Aorta (tissue), 5 donors: ENCODE results near the gene DBP. TPM values are rescaled to one million over a fixed set of nuclear protein-coding genes. Genes with fewer than 3 reads are reported as not detected.
A peak's percentile ranks its signal among the peaks of the same experiment; 100 is the strongest.
"Not testable (repeated sequence)": the region's sequence is repeated elsewhere in the genome, so short reads cannot be mapped to it uniquely, and the experiment has no call there.

Experiments used
- ATAC-seq: fragments of 200-7000 bp; cut with Tn5 transposase; one replicate; pipeline ENCODE4 v1.9.1; 2022; ENCODE audit warnings: moderate library complexity; ENCODE audit not compliant: low FRiP score
- DNase-seq, 2 donors: peaks; one replicate each; pipeline ENCODE4 v3.0.0-alpha.2; 2020
- H3K27ac ChIP-seq, 2 donors: one replicate each; pipeline ENCODE4 v1.5.1; 2013; ENCODE audit warnings: low read length in 2 of 2, mild to moderate bottlenecking in 2 of 2, moderate library complexity in 2 of 2, control low read depth in 1 of 2, inconsistent platforms in 1 of 2, low read depth in 1 of 2
- H3K27me3 ChIP-seq, 2 donors: one replicate each; pipeline ENCODE4 v1.6.1; 2013; ENCODE audit warnings: control low read depth in 1 of 2, low read length in 1 of 2, mild to moderate bottlenecking in 1 of 2, moderate library complexity in 1 of 2; ENCODE audit not compliant: insufficient read depth in 2 of 2, control insufficient read depth in 1 of 2
- H3K36me3 ChIP-seq, 2 donors: one replicate each; pipeline ENCODE4 v1.6.1; 2013; ENCODE audit warnings: control low read depth in 1 of 2, low read length in 1 of 2, mild to moderate bottlenecking in 1 of 2; ENCODE audit not compliant: insufficient read depth in 2 of 2, control insufficient read depth in 1 of 2
- H3K4me1 ChIP-seq, 2 donors: one replicate each; pipeline ENCODE4 v1.6.1; 2013; ENCODE audit warnings: low read length in 2 of 2, control low read depth in 1 of 2, mild to moderate bottlenecking in 1 of 2, moderate library complexity in 1 of 2; ENCODE audit not compliant: insufficient read depth in 2 of 2, control insufficient read depth in 1 of 2
- H3K4me3 ChIP-seq, 2 donors: one replicate each; pipeline ENCODE4 v1.5.1; 2013; ENCODE audit warnings: low read length in 2 of 2, control low read depth in 1 of 2, mild to moderate bottlenecking in 1 of 2
- H3K9me3 ChIP-seq: one replicate; pipeline ENCODE4 v1.6.1; 2013; ENCODE audit warnings: mild to moderate bottlenecking, low read length; ENCODE audit not compliant: control insufficient read depth
- WGBS, 2 donors: extraction: QIAGEN DNeasy Blood & Tissue Kit; methylation state at CpG; one replicate each; pipeline ENCODE4 v1.1.7; 2013; 5-methylcytosine and 5-hydroxymethylcytosine counted together
- intact Hi-C, 2 donors: fragments of 100-400 bp; cut with DNase I; formaldehyde crosslinking; loops; one replicate each; pipeline versions ENCODE4 v1.14.2 to v1.15.0; 2022
- polyA plus RNA-seq, 2 donors: library from polyadenylated mRNA; stranded (reverse); fragments of 200-250 nt; gene quantifications; one replicate each; pipeline ENCODE4 v1.2.3, GENCODE V29; 2013
- total RNA-seq, 2 donors: library from RNA; stranded (reverse); fragmentation: NEBNext Ultra II Directional; extraction: Animal tissue kit (Norgen Biotek cat#: 25700); gene quantifications; one replicate each; pipeline ENCODE4 v1.2.1, GENCODE V29; 2021
- donor health status: healthy with polysubstance abuse.
- donor health status: Bipolar disorder and iron deficiency.
- donor health status: DM: no; HTN: no; CAD: no.
- donor health status: DM: no; HTN: no; CAD: no.
- donor health status: DM: yes; HTN: yes; CAD: no.

DBP gene
- total and polyA plus RNA-seq, 4 donors: 1.5 to 10.7 (median 6.1) TPM

GRCh38 chr19:48633148-48634035, 3.8 kb downstream of the DBP start:
- no peak for ATAC-seq
- DNase-seq: no peak
- Histone ChIP-seq H3K27ac (peak overlapping the region in 1 of 2 donors; percentile 20), H3K27me3 (no peaks in the 10 kb centered on the region), H3K4me3 (no peak overlapping the region), H3K9me3 (no peaks in the 10 kb centered on the region), H3K4me1 (no peaks in the 10 kb centered on the region), H3K36me3 (no peaks in the 10 kb centered on the region)
- WGBS, 2 donors: 70 to 71% methylated on average over 22 of the region's 22 CpGs
- intact Hi-C loops: loop anchor here in 1 of 2 donors (10.0 kb wide), 1 partner anchor 1359 kb away; the partner anchor contains the start of gene INAFM1

GRCh38 chr19:48632692-48633147, 4.5 kb downstream of the DBP start:
- Histone ChIP-seq H3K27me3 (no peaks in the 10 kb centered on the region), H3K27ac (no peak overlapping the region), H3K4me1 (no peaks in the 10 kb centered on the region), H3K36me3 (no peaks in the 10 kb centered on the region), H3K4me3 (no peak overlapping the region), H3K9me3 (no peaks in the 10 kb centered on the region)
- intact Hi-C loops: loop anchor here in 1 of 2 donors (10.0 kb wide), 1 partner anchor 1358 kb away; the partner anchor contains the start of gene INAFM1
- DNase-seq (no peak), ATAC-seq (no peak)

- H3K36me3 ChIP-seq, H3K4me3 ChIP-seq, H3K9me3 ChIP-seq, ATAC-seq, H3K4me1 ChIP-seq, DNase-seq, H3K27me3 ChIP-seq, H3K27ac ChIP-seq: not testable (repeated sequence)
- intact Hi-C loops: loop anchor here in 1 of 2 donors (10.0 kb wide), 1 partner anchor 1357 kb away; the partner anchor contains the start of gene INAFM1
- WGBS, 2 donors: 85 to 93% methylated on average over 11 of the region's 11 CpGs
Observed at GRCh38 chr19:48632286-48632685, 4.9 kb downstream of the DBP start.

DNA sequence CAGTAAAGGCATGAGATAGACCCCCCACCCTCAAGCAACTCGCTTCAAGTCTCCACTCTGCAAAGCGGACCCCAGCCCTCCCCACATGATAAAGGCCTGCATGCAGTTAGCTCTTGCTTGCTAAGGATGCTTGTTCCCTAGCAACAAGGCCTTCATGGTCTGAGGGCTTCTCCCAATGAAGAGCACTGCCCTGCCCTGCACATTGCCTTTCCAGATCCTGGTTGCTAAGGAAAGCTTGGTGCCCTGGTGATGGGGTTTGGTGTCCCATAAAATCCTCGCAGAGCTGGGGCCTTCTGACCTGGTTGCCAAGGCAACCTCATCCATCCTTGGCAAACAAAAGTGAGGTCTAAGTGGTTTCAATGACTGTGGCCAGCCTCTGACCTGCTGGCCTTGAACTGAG, 6.0 kb downstream of the DBP start:
- Histone ChIP-seq H3K4me1 (no peaks in the 10 kb centered on the region), H3K27me3 (no peaks in the 10 kb centered on the region), H3K9me3 (no peaks in the 10 kb centered on the region), H3K4me3 (no peak overlapping the region), H3K27ac (peak overlapping the region in 1 of 2 donors; percentile 14), H3K36me3 (no peaks in the 10 kb centered on the region)
- DNase-seq (no peak), ATAC-seq (no peak)
- WGBS, 2 donors: 68 to 77% methylated on average over 3 of the region's 3 CpGs
- intact Hi-C loops: loop anchor here in 1 of 2 donors (10.0 kb wide), 1 partner anchor 1356 kb away; the partner anchor contains the start of gene INAFM1

GRCh38 chr19:48630296-48631063, 6.7 kb downstream of the DBP start:
- Histone ChIP-seq H3K9me3 (no peaks in the 10 kb centered on the region), H3K4me1 (no peaks in the 10 kb centered on the region), H3K4me3 (no peak overlapping the region), H3K36me3 (no peaks in the 10 kb centered on the region), H3K27ac (peak overlapping the region in 1 of 2 donors; percentile 14), H3K27me3 (no peaks in the 10 kb centered on the region)
- WGBS, 2 donors: 9% methylated on average over 47 of the region's 47 CpGs
- DNase-seq (peak; percentile 91), ATAC-seq (no peak)
- intact Hi-C loops: loop anchor here in 1 of 2 donors (10.0 kb wide), 1 partner anchor 1356 kb away; the partner anchor contains the start of gene INAFM1

DNA sequence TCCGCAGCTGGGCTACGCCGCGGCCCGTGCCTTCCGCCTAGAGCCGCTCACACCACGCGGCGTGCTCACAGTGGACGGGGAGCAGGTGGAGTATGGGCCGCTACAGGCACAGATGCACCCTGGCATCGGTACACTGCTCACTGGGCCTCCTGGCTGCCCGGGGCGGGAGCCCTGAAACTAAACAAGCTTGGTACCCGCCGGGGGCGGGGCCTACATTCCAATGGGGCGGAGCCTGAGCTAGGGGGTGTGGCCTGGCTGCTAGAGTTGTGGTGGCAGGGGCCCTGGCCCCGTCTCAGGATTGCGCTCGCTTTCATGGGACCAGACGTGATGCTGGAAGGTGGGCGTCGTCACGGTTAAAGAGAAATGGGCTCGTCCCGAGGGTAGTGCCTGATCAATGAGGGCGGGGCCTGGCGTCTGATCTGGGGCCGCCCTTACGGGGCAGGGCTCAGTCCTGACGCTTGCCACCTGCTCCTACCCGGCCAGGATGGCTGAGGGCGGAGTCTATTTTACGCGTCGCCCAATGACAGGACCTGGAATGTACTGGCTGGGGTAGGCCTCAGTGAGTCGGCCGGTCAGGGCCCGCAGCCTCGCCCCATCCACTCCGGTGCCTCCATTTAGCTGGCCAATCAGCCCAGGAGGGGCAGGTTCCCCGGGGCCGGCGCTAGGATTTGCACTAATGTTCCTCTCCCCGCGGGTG, 7.4 kb downstream of the DBP start:
- intact Hi-C loops: loop anchor here in 1 of 2 donors (10.0 kb wide), 1 partner anchor 1355 kb away; the partner anchor contains the start of gene INAFM1
- Histone ChIP-seq H3K27ac (peak overlapping the region in 1 of 2 donors; percentile 18), H3K9me3 (no peaks in the 10 kb centered on the region), H3K36me3 (no peaks in the 10 kb centered on the region), H3K4me3 (no peak overlapping the region), H3K4me1 (no peaks in the 10 kb centered on the region), H3K27me3 (no peaks in the 10 kb centered on the region)
- 42 to 44% methylated on average over 44 to 48 of the region's 48 CpGs for WGBS, 2 donors
- DNase-seq (peak; percentile 65 to 82), ATAC-seq (peak; percentile 4)

DNA sequence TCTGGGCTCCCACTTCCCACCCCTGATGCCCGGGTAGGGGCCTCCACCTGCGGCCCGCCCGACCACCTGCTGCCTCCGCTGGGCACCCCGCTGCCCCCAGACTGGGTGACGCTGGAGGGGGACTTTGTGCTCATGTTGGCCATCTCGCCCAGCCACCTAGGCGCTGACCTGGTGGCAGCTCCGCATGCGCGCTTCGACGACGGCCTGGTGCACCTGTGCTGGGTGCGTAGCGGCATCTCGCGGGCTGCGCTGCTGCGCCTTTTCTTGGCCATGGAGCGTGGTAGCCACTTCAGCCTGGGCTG, 7.9 kb downstream of the DBP start:
- Histone ChIP-seq H3K36me3 (no peaks in the 10 kb centered on the region), H3K27ac (peak overlapping the region in 1 of 2 donors; percentile 18), H3K4me1 (no peaks in the 10 kb centered on the region), H3K27me3 (no peaks in the 10 kb centered on the region), H3K4me3 (no peak overlapping the region), H3K9me3 (no peaks in the 10 kb centered on the region)
- ATAC-seq (no peak), DNase-seq (no peak)
- intact Hi-C loops: no loop called here
- 86 to 89% methylated on average over 22 of the region's 22 CpGs for WGBS, 2 donors
